ENCODE results near the gene BCKDK. TPM values are rescaled to one million over a fixed set of nuclear protein-coding genes. Genes with fewer than 3 reads are reported as not detected.
A peak's percentile ranks its signal among the peaks of the same experiment; 100 is the strongest.
"Not testable (repeated sequence)": the region's sequence is repeated elsewhere in the genome, so short reads cannot be mapped to it uniquely, and the experiment has no call there.

The BCKDK gene
- polyA plus RNA-seq, 3 donors = 76.5 to 93.5 (median 90.8) TPM

DNA sequence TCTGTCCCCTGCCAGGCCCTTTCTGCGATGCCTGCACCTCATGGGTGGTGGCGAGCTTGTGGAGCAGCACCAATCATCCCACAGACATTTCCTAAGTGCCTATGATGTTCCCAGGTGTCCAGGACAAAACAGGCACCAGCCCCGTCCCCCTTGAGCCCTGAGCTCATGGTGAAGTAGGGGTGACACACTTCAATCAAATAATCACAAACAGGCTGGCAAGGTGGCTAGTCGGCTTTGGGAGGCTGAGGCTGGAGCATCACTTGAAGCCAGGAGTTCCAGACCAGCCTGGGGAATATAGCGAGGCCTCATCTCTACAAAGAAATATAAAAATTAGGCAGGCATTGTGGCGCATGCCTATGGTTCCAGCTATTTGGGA lies 28.1 kb downstream of the BCKDK start:
- Mint-ChIP-seq H3K4me1 (peaks cover 35% of the 10 kb centered on the region), H3K4me3 (no peak overlapping the region), H3K27me3 (ENCODE audit: low read depth in 3 of 3) (peaks cover 0 to 1% (median 1%) of the 10 kb centered on the region in 3 donors), H3K36me3 (peaks cover 26 to 27% of the 10 kb centered on the region in 2 donors), H3K9me3 (peaks cover 0 to 2% (median 0%) of the 10 kb centered on the region in 7 donors), H3K27ac (peak overlapping the region in 1 of 7 donors; percentile 9)
- no peak overlapping the region for H3K4me3 ChIP-seq (replicated peaks in 1 of 3; ENCODE audit: low read depth in 2 of 3, low read length in 3 of 3)
- whole genome bisulfite sequencing (ENCODE audit: insufficient coverage) = 100% methylated on average over 4 of the region's 6 CpGs
- H4K20me1 ChIP-seq (ENCODE audit: insufficient read depth, low read length) = no peaks in the 10 kb centered on the region
- no peaks in the 10 kb centered on the region for H3K79me2 ChIP-seq (ENCODE audit: insufficient read depth, low read length)
- intact Hi-C loops (cut with micrococcal nuclease) = no loop called here
- no peak overlapping the region for H3K27ac ChIP-seq (ENCODE audit: low read depth in 1 of 2, low read length in 2 of 2)
- H3K9ac ChIP-seq (ENCODE audit: insufficient read depth, low read length, poor library complexity, severe bottlenecking) = no peak overlapping the region
- H3K4me1 ChIP-seq (ENCODE audit: control insufficient read depth in 1 of 2, insufficient read depth in 2 of 2, low read length in 2 of 2) = peaks cover 35 to 54% of the 10 kb centered on the region in 2 donors
- no peaks in the 10 kb centered on the region for H3K9me3 ChIP-seq (replicated peaks in 1 of 2; ENCODE audit: control insufficient read depth in 1 of 2, insufficient read depth in 1 of 2, low read length in 2 of 2)
- H3K4me2 ChIP-seq (replicated peaks; ENCODE audit: extremely low read depth, low read length, poor library complexity, severe bottlenecking) = no peak overlapping the region
- TF ChIP-seq CTCF (IDR thresholded peaks at IDR 0.05) = no peak
- no peak overlapping the region for H2AFZ ChIP-seq (ENCODE audit: insufficient read depth, low read depth, low read length, poor library complexity, severe bottlenecking)
- DNase-seq = no peak
- peaks cover 18 to 22% of the 10 kb centered on the region in 2 donors for H3K36me3 ChIP-seq (replicated peaks in 1 of 2; ENCODE audit: control insufficient read depth in 1 of 2, insufficient read depth in 2 of 2, low read length in 2 of 2)
- H3K27me3 ChIP-seq (ENCODE audit: control insufficient read depth in 2 of 2, insufficient read depth in 2 of 2, low read length in 2 of 2) = no peaks in the 10 kb centered on the region

- WGBS (ENCODE audit: insufficient coverage) = 74% methylated on average over 6 of the region's 20 CpGs
These were observed 28.8 kb downstream of the BCKDK start for GRCh38 chr16:31136822-31137499.

More at GRCh38 chr16:31136822-31137499, 28.8 kb downstream of the BCKDK start:
- H3K4me3 Mint-ChIP-seq; DNase-seq; H3K9me3 ChIP-seq (replicated peaks in 1 of 2; ENCODE audit: control insufficient read depth in 1 of 2, insufficient read depth in 1 of 2, low read length in 2 of 2); intact Hi-C loops (cut with micrococcal nuclease); H3K27ac ChIP-seq (ENCODE audit: low read depth in 1 of 2, low read length in 2 of 2); H3K27me3 ChIP-seq (ENCODE audit: control insufficient read depth in 2 of 2, insufficient read depth in 2 of 2, low read length in 2 of 2); H3K4me2 ChIP-seq (replicated peaks; ENCODE audit: extremely low read depth, low read length, poor library complexity, severe bottlenecking); H3K4me3 ChIP-seq (replicated peaks in 1 of 3; ENCODE audit: low read depth in 2 of 3, low read length in 3 of 3); H3K9ac ChIP-seq (ENCODE audit: insufficient read depth, low read length, poor library complexity, severe bottlenecking); H3K27ac Mint-ChIP-seq; H2AFZ ChIP-seq (ENCODE audit: insufficient read depth, low read depth, low read length, poor library complexity, severe bottlenecking); H3K9me3 Mint-ChIP-seq; H3K27me3 Mint-ChIP-seq (ENCODE audit: low read depth in 3 of 3); H3K79me2 ChIP-seq (ENCODE audit: insufficient read depth, low read length); H4K20me1 ChIP-seq (ENCODE audit: insufficient read depth, low read length): not testable (repeated sequence)
- Histone ChIP-seq H3K36me3 (replicated peaks in 1 of 2; ENCODE audit: control insufficient read depth in 1 of 2, insufficient read depth in 2 of 2, low read length in 2 of 2) (peaks cover 11 to 15% of the 10 kb centered on the region in 2 donors), H3K4me1 (ENCODE audit: control insufficient read depth in 1 of 2, insufficient read depth in 2 of 2, low read length in 2 of 2) (peaks cover 42 to 57% of the 10 kb centered on the region in 2 donors)
- H3K4me1 Mint-ChIP-seq = peaks cover 42% of the 10 kb centered on the region
- H3K36me3 Mint-ChIP-seq = peaks cover 20% of the 10 kb centered on the region in 2 donors

Measured in CD14-positive monocyte (primary cell).